Measurements from ENCODE around the gene ARHGAP28. TPM values are rescaled to one million over a fixed set of nuclear protein-coding genes. Genes with fewer than 3 reads are reported as not detected.

Gene ARHGAP28
- total and polyA plus RNA-seq, 4 experiments from 2014 or later, result not detected

- no peak overlapping the region for H3K27ac ChIP-seq (ENCODE audit: low read depth, low read length)
- H3K4me1 Mint-ChIP-seq, result no peaks in the 10 kb centered on the region
- H3K4me1 ChIP-seq (ENCODE audit: insufficient read depth, low read length), result no peaks in the 10 kb centered on the region
- no peaks in the 10 kb centered on the region for H3K36me3 ChIP-seq (ENCODE audit: insufficient read depth, low read length)
- peaks cover 0 to 18% (median 8%) of the 10 kb centered on the region in 8 donors for H3K9me3 Mint-ChIP-seq
- no peaks in the 10 kb centered on the region for H3K27me3 ChIP-seq (ENCODE audit: insufficient read depth, low read length)
- no peak overlapping the region for H3K27ac Mint-ChIP-seq
- H3K4me3 Mint-ChIP-seq, result no peak overlapping the region
- DNase-seq, result no peak
- CTCF ChIA-PET (ENCODE audit: partially characterized antibody), result no interaction called here
- intact Hi-C loops (cut with micrococcal nuclease), result no loop called here
- H3K9me3 ChIP-seq (ENCODE audit: control insufficient read depth in 1 of 2, low read length in 2 of 2), result no peaks in the 10 kb centered on the region
- H3K4me3 ChIP-seq (ENCODE audit: low read length in 2 of 2), result no peak overlapping the region
- no peaks in the 10 kb centered on the region for H3K36me3 Mint-ChIP-seq
- POLR2A ChIA-PET (ENCODE audit: partially characterized antibody), result no interaction called here
- no peaks in the 10 kb centered on the region for H3K27me3 Mint-ChIP-seq
These were observed 16.1 kb downstream of the ARHGAP28 start for GRCh38 chr18:6745504-6746031.

GRCh38 chr18:6746386-6746960 lies 17.0 kb downstream of the ARHGAP28 start:
- ChIA-PET POLR2A (ENCODE audit: partially characterized antibody) (no interaction called here), CTCF (ENCODE audit: partially characterized antibody) (no interaction called here)
- no peaks in the 10 kb centered on the region for H3K27me3 Mint-ChIP-seq
- H3K27me3 ChIP-seq (ENCODE audit: insufficient read depth, low read length), result no peaks in the 10 kb centered on the region
- H3K4me1 ChIP-seq (ENCODE audit: insufficient read depth, low read length), result no peaks in the 10 kb centered on the region
- no peaks in the 10 kb centered on the region for H3K36me3 ChIP-seq (ENCODE audit: insufficient read depth, low read length)
- no peaks in the 10 kb centered on the region for H3K9me3 ChIP-seq (ENCODE audit: control insufficient read depth in 1 of 2, low read length in 2 of 2)
- H3K27ac Mint-ChIP-seq, result no peak overlapping the region
- no peak overlapping the region for H3K4me3 ChIP-seq (ENCODE audit: low read length in 2 of 2)
- no peaks in the 10 kb centered on the region for H3K4me1 Mint-ChIP-seq
- H3K36me3 Mint-ChIP-seq, result no peaks in the 10 kb centered on the region
- no peak overlapping the region for H3K27ac ChIP-seq (ENCODE audit: low read depth, low read length)
- peaks cover 0 to 18% (median 9%) of the 10 kb centered on the region in 8 donors for H3K9me3 Mint-ChIP-seq
- intact Hi-C loops (cut with micrococcal nuclease), result no loop called here
- DNase-seq, result no peak
- H3K4me3 Mint-ChIP-seq, result no peak overlapping the region

GRCh38 chr18:6747646-6748045 lies 18.1 kb downstream of the ARHGAP28 start:
- no peaks in the 10 kb centered on the region for H3K36me3 Mint-ChIP-seq
- H3K4me1 Mint-ChIP-seq, result no peaks in the 10 kb centered on the region
- no peak for DNase-seq
- no peaks in the 10 kb centered on the region for H3K36me3 ChIP-seq (ENCODE audit: insufficient read depth, low read length)
- no peaks in the 10 kb centered on the region for H3K9me3 ChIP-seq (ENCODE audit: control insufficient read depth in 1 of 2, low read length in 2 of 2)
- intact Hi-C loops (cut with micrococcal nuclease), result no loop called here
- POLR2A ChIA-PET (ENCODE audit: partially characterized antibody), result no interaction called here
- H3K4me1 ChIP-seq (ENCODE audit: insufficient read depth, low read length), result no peaks in the 10 kb centered on the region
- no peaks in the 10 kb centered on the region for H3K27me3 Mint-ChIP-seq
- no peak overlapping the region for H3K27ac ChIP-seq (ENCODE audit: low read depth, low read length)
- no peak overlapping the region for H3K4me3 ChIP-seq (ENCODE audit: low read length in 2 of 2)
- no peak overlapping the region for H3K4me3 Mint-ChIP-seq
- CTCF ChIA-PET (ENCODE audit: partially characterized antibody), result no interaction called here
- peaks cover 0 to 16% (median 9%) of the 10 kb centered on the region in 8 donors for H3K9me3 Mint-ChIP-seq
- H3K27me3 ChIP-seq (ENCODE audit: insufficient read depth, low read length), result no peaks in the 10 kb centered on the region
- no peak overlapping the region for H3K27ac Mint-ChIP-seq

GRCh38 chr18:6748241-6748640 lies 18.7 kb downstream of the ARHGAP28 start:
- ChIA-PET CTCF (ENCODE audit: partially characterized antibody) (no interaction called here), POLR2A (ENCODE audit: partially characterized antibody) (no interaction called here)
- H3K27ac Mint-ChIP-seq, result no peak overlapping the region
- no peak overlapping the region for H3K27ac ChIP-seq (ENCODE audit: low read depth, low read length)
- H3K4me1 ChIP-seq (ENCODE audit: insufficient read depth, low read length), result no peaks in the 10 kb centered on the region
- H3K4me1 Mint-ChIP-seq, result no peaks in the 10 kb centered on the region
- H3K9me3 ChIP-seq (ENCODE audit: control insufficient read depth in 1 of 2, low read length in 2 of 2), result no peaks in the 10 kb centered on the region
- intact Hi-C loops (cut with micrococcal nuclease), result no loop called here
- H3K27me3 Mint-ChIP-seq, result no peaks in the 10 kb centered on the region
- no peaks in the 10 kb centered on the region for H3K27me3 ChIP-seq (ENCODE audit: insufficient read depth, low read length)
- H3K36me3 ChIP-seq (ENCODE audit: insufficient read depth, low read length), result no peaks in the 10 kb centered on the region
- H3K4me3 ChIP-seq (ENCODE audit: low read length in 2 of 2), result no peak overlapping the region
- no peak overlapping the region for H3K4me3 Mint-ChIP-seq
- H3K9me3 Mint-ChIP-seq, result peaks cover 0 to 16% (median 10%) of the 10 kb centered on the region in 8 donors
- H3K36me3 Mint-ChIP-seq, result no peaks in the 10 kb centered on the region
- no peak for DNase-seq

- POLR2A ChIA-PET (ENCODE audit: partially characterized antibody), result no interaction called here
- H3K36me3 Mint-ChIP-seq, result no peaks in the 10 kb centered on the region
- Histone ChIP-seq H3K27ac (ENCODE audit: low read depth, low read length) (no peak overlapping the region), H3K27me3 (ENCODE audit: insufficient read depth, low read length) (no peaks in the 10 kb centered on the region), H3K4me3 (ENCODE audit: low read length in 2 of 2) (no peak overlapping the region), H3K9me3 (ENCODE audit: control insufficient read depth in 1 of 2, low read length in 2 of 2) (no peaks in the 10 kb centered on the region), H3K4me1 (ENCODE audit: insufficient read depth, low read length) (no peaks in the 10 kb centered on the region), H3K36me3 (ENCODE audit: insufficient read depth, low read length) (no peaks in the 10 kb centered on the region)
- no peak for DNase-seq
- CTCF ChIA-PET (ENCODE audit: partially characterized antibody), result no interaction called here
- intact Hi-C loops (cut with micrococcal nuclease), result no loop called here
- no peaks in the 10 kb centered on the region for H3K27me3 Mint-ChIP-seq
- H3K27ac Mint-ChIP-seq, result no peak overlapping the region
- H3K9me3 Mint-ChIP-seq, result peaks cover 0 to 16% (median 9%) of the 10 kb centered on the region in 8 donors
- no peaks in the 10 kb centered on the region for H3K4me1 Mint-ChIP-seq
- no peak overlapping the region for H3K4me3 Mint-ChIP-seq
These were observed 20.9 kb downstream of the ARHGAP28 start for GRCh38 chr18:6750411-6750810.

GRCh38 chr18:6751222-6751621 lies 21.7 kb downstream of the ARHGAP28 start:
- Mint-ChIP-seq H3K4me1 (no peaks in the 10 kb centered on the region), H3K9me3 (peaks cover 0 to 16% (median 9%) of the 10 kb centered on the region in 8 donors), H3K4me3 (no peak overlapping the region), H3K27me3 (no peaks in the 10 kb centered on the region), H3K27ac (no peak overlapping the region), H3K36me3 (no peaks in the 10 kb centered on the region)
- intact Hi-C loops (cut with micrococcal nuclease), result no loop called here
- CTCF ChIA-PET (ENCODE audit: partially characterized antibody), result no interaction called here
- H3K36me3 ChIP-seq (ENCODE audit: insufficient read depth, low read length), result no peaks in the 10 kb centered on the region
- no peak for DNase-seq
- no peaks in the 10 kb centered on the region for H3K9me3 ChIP-seq (ENCODE audit: control insufficient read depth in 1 of 2, low read length in 2 of 2)
- no peaks in the 10 kb centered on the region for H3K4me1 ChIP-seq (ENCODE audit: insufficient read depth, low read length)
- POLR2A ChIA-PET (ENCODE audit: partially characterized antibody), result no interaction called here
- H3K27me3 ChIP-seq (ENCODE audit: insufficient read depth, low read length), result no peaks in the 10 kb centered on the region
- no peak overlapping the region for H3K27ac ChIP-seq (ENCODE audit: low read depth, low read length)
- no peak overlapping the region for H3K4me3 ChIP-seq (ENCODE audit: low read length in 2 of 2)

- Mint-ChIP-seq H3K27ac (no peak overlapping the region), H3K4me3 (no peak overlapping the region), H3K9me3 (peaks cover 0 to 12% (median 8%) of the 10 kb centered on the region in 8 donors), H3K4me1 (no peaks in the 10 kb centered on the region), H3K36me3 (no peaks in the 10 kb centered on the region), H3K27me3 (no peaks in the 10 kb centered on the region)
- no peak for DNase-seq
- Histone ChIP-seq H3K4me1 (ENCODE audit: insufficient read depth, low read length) (no peaks in the 10 kb centered on the region), H3K27me3 (ENCODE audit: insufficient read depth, low read length) (no peaks in the 10 kb centered on the region), H3K27ac (ENCODE audit: low read depth, low read length) (no peak overlapping the region), H3K36me3 (ENCODE audit: insufficient read depth, low read length) (no peaks in the 10 kb centered on the region), H3K9me3 (ENCODE audit: control insufficient read depth in 1 of 2, low read length in 2 of 2) (no peaks in the 10 kb centered on the region), H3K4me3 (ENCODE audit: low read length in 2 of 2) (no peak overlapping the region)
- intact Hi-C loops (cut with micrococcal nuclease), result no loop called here
- CTCF ChIA-PET (ENCODE audit: partially characterized antibody), result no interaction called here
- POLR2A ChIA-PET (ENCODE audit: partially characterized antibody), result no interaction called here
These were observed 22.8 kb downstream of the ARHGAP28 start for GRCh38 chr18:6752202-6752860.
